ENCODE measurements around the gene ZBTB18. TPM values are rescaled to one million over a fixed set of nuclear protein-coding genes. Genes with fewer than 3 reads are reported as not detected.

The ZBTB18 gene
- total RNA-seq, 2 experiments from 2014 or later: 8.2 TPM

DNA sequence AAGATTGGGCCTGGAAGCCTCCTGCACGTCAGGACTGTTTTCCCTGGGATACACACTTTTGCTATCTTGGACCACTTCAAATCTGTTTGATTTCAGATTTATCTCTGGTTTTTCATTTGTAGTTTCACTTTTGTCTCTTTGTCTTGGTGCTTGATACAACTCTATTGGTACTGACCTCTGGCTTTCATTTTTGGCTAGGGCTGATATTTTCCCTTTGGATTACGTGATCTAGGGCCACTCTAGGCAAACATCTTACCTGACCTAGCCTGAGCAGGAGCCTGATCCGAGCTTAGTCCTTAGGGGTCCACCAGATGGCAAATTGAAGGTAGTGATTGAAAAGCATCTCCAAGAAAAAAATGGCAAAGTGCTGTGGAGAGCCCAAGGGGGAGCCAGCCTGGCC is 39.6 kb downstream of the ZBTB18 start:
- Mint-ChIP-seq H3K4me3 (no peak overlapping the region), H3K4me1 (ENCODE audit: low read depth) (no peaks in the 10 kb centered on the region), H3K36me3 (ENCODE audit: low read depth) (no peaks in the 10 kb centered on the region), H3K27ac (no peak overlapping the region), H3K9me3 (no peaks in the 10 kb centered on the region), H3K27me3 (no peaks in the 10 kb centered on the region)
- DNase-seq (no peak), ATAC-seq (no peak)
- ChIA-PET POLR2A (no interaction called here), CTCF (interaction anchor here (1.3 kb wide), 1 partner anchor 16 kb away, joined by 5 read pairs; no protein-coding TSS in a partner anchor)
- TF ChIP-seq, protein P1, sequence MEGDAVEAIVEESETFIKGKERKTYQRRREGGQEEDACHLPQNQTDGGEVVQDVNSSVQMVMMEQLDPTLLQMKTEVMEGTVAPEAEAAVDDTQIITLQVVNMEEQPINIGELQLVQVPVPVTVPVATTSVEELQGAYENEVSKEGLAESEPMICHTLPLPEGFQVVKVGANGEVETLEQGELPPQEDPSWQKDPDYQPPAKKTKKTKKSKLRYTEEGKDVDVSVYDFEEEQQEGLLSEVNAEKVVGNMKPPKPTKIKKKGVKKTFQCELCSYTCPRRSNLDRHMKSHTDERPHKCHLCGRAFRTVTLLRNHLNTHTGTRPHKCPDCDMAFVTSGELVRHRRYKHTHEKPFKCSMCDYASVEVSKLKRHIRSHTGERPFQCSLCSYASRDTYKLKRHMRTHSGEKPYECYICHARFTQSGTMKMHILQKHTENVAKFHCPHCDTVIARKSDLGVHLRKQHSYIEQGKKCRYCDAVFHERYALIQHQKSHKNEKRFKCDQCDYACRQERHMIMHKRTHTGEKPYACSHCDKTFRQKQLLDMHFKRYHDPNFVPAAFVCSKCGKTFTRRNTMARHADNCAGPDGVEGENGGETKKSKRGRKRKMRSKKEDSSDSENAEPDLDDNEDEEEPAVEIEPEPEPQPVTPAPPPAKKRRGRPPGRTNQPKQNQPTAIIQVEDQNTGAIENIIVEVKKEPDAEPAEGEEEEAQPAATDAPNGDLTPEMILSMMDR (IDR thresholded peaks at IDR 0.05): no peak
- intact Hi-C loops (cut with micrococcal nuclease): no loop called here

DNA sequence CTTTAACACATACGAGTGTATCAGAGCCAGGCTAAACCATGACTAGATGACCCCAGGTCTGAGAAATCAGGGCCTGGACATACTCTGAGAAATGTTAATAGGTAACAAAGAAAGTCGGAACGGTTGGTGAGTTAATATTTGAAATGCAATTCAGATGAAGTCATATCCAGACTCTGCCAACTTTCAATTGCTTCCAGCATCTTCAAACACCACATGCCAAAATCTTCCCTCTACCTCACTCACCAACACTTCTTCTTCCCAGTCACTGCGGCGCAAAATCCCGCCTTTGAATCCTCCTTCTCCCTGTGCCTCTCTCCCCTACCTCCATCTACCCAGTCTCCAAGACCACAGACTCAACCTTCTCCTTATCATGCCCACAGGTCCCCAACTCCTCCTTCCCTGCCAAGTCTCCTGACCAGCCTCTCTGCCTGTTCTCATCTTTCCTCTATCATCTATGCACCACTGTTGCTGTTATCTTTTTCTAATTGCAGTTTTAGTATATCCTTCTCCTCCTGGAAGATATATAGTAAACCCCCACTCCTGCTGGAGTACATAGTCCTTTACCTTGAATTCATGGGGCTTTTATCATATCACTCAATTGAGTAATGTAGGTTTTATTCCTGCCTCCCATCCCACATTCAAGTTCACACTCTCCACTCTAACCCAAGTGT is 41.3 kb downstream of the ZBTB18 start:
- POLR2A ChIA-PET: no interaction called here
- no peak overlapping the region for H3K27ac Mint-ChIP-seq
- CTCF ChIA-PET: no interaction called here
- no peaks in the 10 kb centered on the region for H3K36me3 Mint-ChIP-seq (ENCODE audit: low read depth)
- ATAC-seq (no peak), DNase-seq (no peak)
- peaks cover under 1% of the 10 kb centered on the region for H3K4me1 Mint-ChIP-seq (ENCODE audit: low read depth)
- no peak overlapping the region for H3K4me3 Mint-ChIP-seq
- TF ChIP-seq, protein P1 (IDR thresholded peaks at IDR 0.05): no peak
- intact Hi-C loops (cut with micrococcal nuclease): no loop called here
- H3K27me3 Mint-ChIP-seq: no peaks in the 10 kb centered on the region
- no peaks in the 10 kb centered on the region for H3K9me3 Mint-ChIP-seq

DNA sequence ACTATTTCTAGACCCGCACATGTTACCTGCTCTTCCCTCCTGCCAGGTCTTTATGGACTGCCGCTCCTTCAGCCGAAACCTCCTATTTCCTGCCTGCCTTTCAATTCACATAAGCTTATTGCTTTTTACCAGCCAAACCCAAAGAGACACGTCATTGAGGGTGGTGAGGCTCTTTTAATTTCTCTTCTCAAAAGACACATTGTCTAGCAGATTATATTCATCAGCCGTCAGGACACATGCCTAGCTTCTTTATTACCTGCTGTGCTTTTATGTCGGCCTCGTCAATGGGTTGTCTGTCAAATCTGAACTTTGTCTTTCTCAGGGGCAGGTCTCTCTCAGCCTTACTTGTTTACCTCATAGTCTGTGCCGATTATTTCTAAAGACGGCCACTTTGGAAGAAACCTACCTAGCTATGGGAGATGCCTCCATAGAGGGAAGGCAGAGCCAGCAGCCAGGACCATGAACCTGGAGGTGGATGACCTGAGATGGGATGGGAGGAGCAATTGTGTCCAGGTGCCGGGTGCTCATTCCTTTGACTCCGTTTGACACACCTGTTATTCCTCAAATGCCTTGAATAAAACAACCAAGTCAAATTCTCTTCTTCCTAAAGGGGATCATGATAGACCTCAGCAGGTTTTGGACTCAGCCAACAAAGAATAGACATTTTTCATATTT is 42.0 kb downstream of the ZBTB18 start:
- no peak overlapping the region for H3K4me3 Mint-ChIP-seq

DNA sequence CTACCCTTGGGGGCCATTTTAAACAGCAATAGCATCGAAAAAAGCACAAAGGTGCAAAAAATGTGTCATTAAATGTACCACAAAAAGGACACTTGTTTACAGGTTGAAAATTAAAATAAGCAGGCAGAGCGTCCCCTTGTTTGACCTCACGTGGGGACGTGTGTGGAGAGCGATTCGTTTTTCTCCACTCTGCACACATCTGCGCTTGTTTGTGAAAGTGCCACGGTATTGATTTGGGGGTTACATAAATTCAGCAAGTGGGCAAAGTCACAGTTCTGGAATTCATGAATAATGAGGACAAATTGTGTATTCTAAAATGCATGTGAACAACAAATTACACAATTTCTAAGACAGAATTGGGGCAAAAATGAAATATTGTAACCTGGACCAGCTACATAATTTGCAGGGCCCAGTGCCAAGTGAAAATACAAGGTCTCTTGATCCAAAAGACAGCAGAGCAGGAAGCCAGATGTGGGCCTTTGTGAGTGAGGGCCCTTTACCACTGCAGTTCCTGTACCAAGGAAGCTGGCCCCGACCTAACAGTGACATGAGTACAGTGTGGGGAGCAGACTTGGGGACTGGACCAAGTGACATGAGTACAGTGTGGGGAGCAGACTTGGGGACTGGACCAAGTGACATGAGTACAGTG is 43.9 kb downstream of the ZBTB18 start:
- ATAC-seq: no peak
- H3K4me1 Mint-ChIP-seq (ENCODE audit: low read depth): peaks cover 6% of the 10 kb centered on the region
- CTCF ChIA-PET: no interaction called here
- intact Hi-C loops (cut with micrococcal nuclease): no loop called here
- H3K36me3 Mint-ChIP-seq (ENCODE audit: low read depth): no peaks in the 10 kb centered on the region
- DNase-seq: no peak
- H3K27me3 Mint-ChIP-seq: no peaks in the 10 kb centered on the region
- no peak overlapping the region for H3K4me3 Mint-ChIP-seq
- TF ChIP-seq, protein P1 (IDR thresholded peaks at IDR 0.05): no peak
- H3K27ac Mint-ChIP-seq: no peak overlapping the region
- peaks cover 2% of the 10 kb centered on the region for H3K9me3 Mint-ChIP-seq
- POLR2A ChIA-PET: no interaction called here

More for the DNA sequence above, 42.0 kb downstream of the ZBTB18 start:
- CTCF ChIA-PET: no interaction called here
- DNase-seq: no peak
- intact Hi-C loops (cut with micrococcal nuclease): no loop called here
- Mint-ChIP-seq H3K36me3 (ENCODE audit: low read depth) (no peaks in the 10 kb centered on the region), H3K27me3 (no peaks in the 10 kb centered on the region), H3K4me1 (ENCODE audit: low read depth) (peaks cover 3% of the 10 kb centered on the region), H3K9me3 (no peaks in the 10 kb centered on the region), H3K27ac (no peak overlapping the region)
- TF ChIP-seq, protein P1 (IDR thresholded peaks at IDR 0.05): no peak
- POLR2A ChIA-PET: no interaction called here
- no peak for ATAC-seq

DNA sequence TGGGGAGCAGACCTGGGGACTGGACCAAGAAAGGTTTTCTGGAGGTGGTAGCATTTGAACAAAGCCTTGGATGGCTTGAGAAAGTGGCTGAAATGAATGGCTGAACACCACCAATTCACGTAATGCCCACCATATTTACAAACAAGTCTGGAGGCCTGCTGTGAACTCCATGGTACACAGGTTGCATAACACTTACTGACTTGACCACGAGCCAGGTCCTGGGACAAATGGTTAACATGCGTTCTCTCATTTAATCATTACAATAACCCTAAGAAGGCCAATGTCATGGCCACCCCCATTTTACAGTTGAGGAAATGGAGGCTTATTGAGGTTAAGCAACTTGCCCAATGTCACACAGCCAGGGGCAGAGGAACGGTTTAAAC is 44.4 kb downstream of the ZBTB18 start:
- CTCF ChIA-PET: no interaction called here
- Mint-ChIP-seq H3K9me3 (peaks cover 2% of the 10 kb centered on the region), H3K27ac (no peak overlapping the region), H3K4me1 (ENCODE audit: low read depth) (peaks cover 9% of the 10 kb centered on the region), H3K27me3 (no peaks in the 10 kb centered on the region), H3K36me3 (ENCODE audit: low read depth) (no peaks in the 10 kb centered on the region), H3K4me3 (no peak overlapping the region)
- intact Hi-C loops (cut with micrococcal nuclease): no loop called here
- no peak for ATAC-seq
- TF ChIP-seq, protein P1 (IDR thresholded peaks at IDR 0.05): no peak
- DNase-seq: no peak
- POLR2A ChIA-PET: no interaction called here
